ENCODE results near the gene ARL17B.

DNA sequence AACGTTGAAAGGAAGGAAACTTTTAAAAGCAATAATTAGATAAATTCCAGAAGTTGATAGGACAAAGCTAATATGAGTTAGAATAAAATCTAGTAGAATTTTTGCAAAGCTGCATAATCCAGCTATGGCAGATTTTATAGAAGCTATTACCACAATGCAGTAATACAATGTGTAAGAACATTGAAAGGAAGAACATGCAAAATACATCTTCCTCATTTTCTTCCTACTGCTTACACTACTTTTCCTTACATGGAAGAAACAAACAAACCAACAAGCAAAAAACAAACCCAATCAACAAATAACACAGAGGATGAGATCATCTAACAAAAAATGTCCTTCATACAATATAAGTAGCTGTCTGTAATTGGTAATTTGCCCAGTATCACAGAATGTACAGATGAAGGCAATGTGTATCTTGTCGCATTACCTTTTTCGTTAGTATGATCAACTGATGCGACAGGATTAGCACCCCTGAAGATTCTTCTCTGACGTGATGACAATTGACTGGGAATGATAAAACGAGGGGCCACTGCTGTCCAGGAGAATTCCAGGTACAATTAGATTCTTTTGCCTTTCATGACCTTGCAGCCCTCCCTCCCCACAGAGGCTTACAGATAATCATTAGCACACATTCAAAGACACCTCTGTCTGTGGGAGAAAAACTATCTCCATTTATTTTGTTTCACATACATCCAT, 87.9 kb downstream of the ARL17B start:
- TF ChIP-seq, protein P1, sequence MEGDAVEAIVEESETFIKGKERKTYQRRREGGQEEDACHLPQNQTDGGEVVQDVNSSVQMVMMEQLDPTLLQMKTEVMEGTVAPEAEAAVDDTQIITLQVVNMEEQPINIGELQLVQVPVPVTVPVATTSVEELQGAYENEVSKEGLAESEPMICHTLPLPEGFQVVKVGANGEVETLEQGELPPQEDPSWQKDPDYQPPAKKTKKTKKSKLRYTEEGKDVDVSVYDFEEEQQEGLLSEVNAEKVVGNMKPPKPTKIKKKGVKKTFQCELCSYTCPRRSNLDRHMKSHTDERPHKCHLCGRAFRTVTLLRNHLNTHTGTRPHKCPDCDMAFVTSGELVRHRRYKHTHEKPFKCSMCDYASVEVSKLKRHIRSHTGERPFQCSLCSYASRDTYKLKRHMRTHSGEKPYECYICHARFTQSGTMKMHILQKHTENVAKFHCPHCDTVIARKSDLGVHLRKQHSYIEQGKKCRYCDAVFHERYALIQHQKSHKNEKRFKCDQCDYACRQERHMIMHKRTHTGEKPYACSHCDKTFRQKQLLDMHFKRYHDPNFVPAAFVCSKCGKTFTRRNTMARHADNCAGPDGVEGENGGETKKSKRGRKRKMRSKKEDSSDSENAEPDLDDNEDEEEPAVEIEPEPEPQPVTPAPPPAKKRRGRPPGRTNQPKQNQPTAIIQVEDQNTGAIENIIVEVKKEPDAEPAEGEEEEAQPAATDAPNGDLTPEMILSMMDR (conservative IDR thresholded peaks at IDR 0.05): no peak
- no peak for TF ChIP-seq EZH2 (IDR thresholded peaks at IDR 0.05; ENCODE audit: low read depth)

Data from PC-9 (cell line).